Tibial nerve (tissue), 4 donors: ENCODE measurements around the gene OR5AU1.

Source experiments
- CTCF ChIP-seq, 5 experiments: fragments of 200-600 bp in 3 of 5; fragments of 450-650 bp in 2 of 5; sonication (generic) in 3 of 5; IDR thresholded peaks; one replicate each; pipeline ENCODE4 v1.5.1; 2016 to 2019; ENCODE audit warnings: antibody characterized with exemption in 5 of 5, mild to moderate bottlenecking in 3 of 5, moderate library complexity in 2 of 5
- EP300 ChIP-seq, 2 donors: sonication (generic); formaldehyde crosslinking; IDR thresholded peaks; one replicate each; pipeline ENCODE4 v1.6.1; 2017; ENCODE audit warnings: antibody characterized with exemption in 2 of 2, mild to moderate bottlenecking in 1 of 2

GRCh38 chr14:21184254-21184653, 28.4 kb upstream of the OR5AU1 start:
- TF ChIP-seq EP300 (IDR thresholded peaks at IDR 0.05) = peak; percentile 59 to 77
- TF ChIP-seq CTCF (IDR thresholded peaks at IDR 0.05) = no peak
